Measurements from ENCODE around the gene ITGAV. TPM values are rescaled to one million over a fixed set of nuclear protein-coding genes. Genes with fewer than 3 reads are reported as not detected.

The ITGAV gene
- total RNA-seq = 69.1 and 75.3 TPM in 2 replicates
- long read RNA-seq, partial matches to known transcripts = 5 of 10 reads
- long read RNA-seq, other reads (novel, unspliced or antisense) = 5 of 10 reads

DNA sequence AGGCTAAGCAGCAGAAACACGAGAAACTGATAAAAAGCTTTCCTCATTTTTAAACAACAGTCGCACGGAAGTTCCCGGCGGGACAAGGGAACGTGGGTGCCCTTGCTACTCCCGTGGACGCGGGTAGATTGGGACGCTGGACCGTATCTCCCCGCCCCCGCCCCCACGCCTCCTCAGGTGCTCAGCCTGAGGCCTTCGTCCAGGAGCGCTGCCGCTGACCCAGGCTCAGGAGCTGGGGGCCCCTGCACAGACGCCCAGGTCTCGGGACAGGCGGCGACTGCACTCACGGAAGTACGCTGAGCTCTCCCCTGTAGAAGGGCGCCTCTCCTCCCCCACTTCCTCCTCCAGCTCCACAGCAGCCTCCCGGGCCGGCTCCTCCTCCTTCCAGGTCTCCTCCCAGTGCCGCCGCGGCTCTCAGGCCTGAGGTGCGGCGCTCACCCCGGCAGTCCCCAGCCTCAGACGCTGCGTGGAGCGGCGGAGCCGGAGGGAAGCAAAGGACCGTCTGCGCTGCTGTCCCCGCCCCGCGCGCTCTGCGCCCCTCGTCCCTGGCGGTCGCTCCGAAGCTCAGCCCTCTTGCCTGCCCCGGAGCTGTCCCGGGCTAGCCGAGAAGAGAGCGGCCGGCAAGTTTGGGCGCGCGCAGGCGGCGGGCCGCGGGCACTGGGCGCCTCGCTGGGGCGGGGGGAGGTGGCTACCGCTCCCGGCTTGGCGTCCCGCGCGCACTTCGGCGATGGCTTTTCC is at the start of gene ITGAV:
Gene ITGAV (plus strand): TSS at position 445 of the 738 bp plus-strand sequence. CDS start 283 bp downstream, at position 728.
- Mint-ChIP-seq H3K4me3 (ENCODE audit: low read depth) (peak within 1 kb of the TSS; percentile 84), H3K36me3 (ENCODE audit: insufficient read depth) (peaks cover 2% of the 10 kb centered on the region), H3K27ac (peak within 1 kb of the TSS; percentile 92), H3K4me1 (ENCODE audit: low read depth) (peaks cover 37% of the 10 kb centered on the region), H3K27me3 (no peaks in the 10 kb centered on the region), H3K9me3 (ENCODE audit: low read depth) (no peaks in the 10 kb centered on the region)
- TF ChIP-seq, protein P1, sequence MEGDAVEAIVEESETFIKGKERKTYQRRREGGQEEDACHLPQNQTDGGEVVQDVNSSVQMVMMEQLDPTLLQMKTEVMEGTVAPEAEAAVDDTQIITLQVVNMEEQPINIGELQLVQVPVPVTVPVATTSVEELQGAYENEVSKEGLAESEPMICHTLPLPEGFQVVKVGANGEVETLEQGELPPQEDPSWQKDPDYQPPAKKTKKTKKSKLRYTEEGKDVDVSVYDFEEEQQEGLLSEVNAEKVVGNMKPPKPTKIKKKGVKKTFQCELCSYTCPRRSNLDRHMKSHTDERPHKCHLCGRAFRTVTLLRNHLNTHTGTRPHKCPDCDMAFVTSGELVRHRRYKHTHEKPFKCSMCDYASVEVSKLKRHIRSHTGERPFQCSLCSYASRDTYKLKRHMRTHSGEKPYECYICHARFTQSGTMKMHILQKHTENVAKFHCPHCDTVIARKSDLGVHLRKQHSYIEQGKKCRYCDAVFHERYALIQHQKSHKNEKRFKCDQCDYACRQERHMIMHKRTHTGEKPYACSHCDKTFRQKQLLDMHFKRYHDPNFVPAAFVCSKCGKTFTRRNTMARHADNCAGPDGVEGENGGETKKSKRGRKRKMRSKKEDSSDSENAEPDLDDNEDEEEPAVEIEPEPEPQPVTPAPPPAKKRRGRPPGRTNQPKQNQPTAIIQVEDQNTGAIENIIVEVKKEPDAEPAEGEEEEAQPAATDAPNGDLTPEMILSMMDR (IDR thresholded peaks at IDR 0.05; ENCODE audit: unreplicated experiment) = no peak
- peak; percentile 84 for DNase-seq (ENCODE audit: low spot score, unreplicated experiment)

GRCh38 chr2:186540941-186541340 is 48.9 kb upstream of the ITGAV start:
- Mint-ChIP-seq H3K9me3 (ENCODE audit: low read depth) (no peaks in the 10 kb centered on the region), H3K4me3 (ENCODE audit: low read depth) (no peak overlapping the region), H3K27ac (no peak overlapping the region), H3K4me1 (ENCODE audit: low read depth) (peaks cover 26% of the 10 kb centered on the region), H3K27me3 (no peaks in the 10 kb centered on the region), H3K36me3 (ENCODE audit: insufficient read depth) (no peaks in the 10 kb centered on the region)
- no peak for DNase-seq (ENCODE audit: low spot score, unreplicated experiment)
- TF ChIP-seq, protein P1 (IDR thresholded peaks at IDR 0.05; ENCODE audit: unreplicated experiment) = no peak

DNA sequence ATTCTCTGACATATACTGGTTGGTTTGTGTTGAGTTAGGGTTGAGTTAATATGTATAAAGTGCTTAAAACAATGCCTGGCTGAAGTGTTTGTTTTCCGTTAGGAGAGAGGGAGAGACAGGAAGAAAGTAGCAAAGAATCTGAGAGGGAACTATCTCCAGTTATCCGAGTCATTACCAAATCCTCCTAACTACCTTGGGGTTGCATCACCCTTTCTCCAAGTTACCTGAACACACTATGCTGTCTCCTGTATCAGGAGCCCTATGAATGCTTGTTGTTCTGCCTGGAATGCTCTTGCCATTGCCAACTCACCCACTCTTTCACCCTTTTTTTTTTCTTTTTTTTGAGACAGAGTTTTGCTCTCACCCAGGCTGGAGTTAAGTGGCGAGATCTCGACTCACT is 47.9 kb upstream of the ITGAV start:
- Mint-ChIP-seq H3K27me3 (no peaks in the 10 kb centered on the region), H3K27ac (no peak overlapping the region)

GRCh38 chr2:186543561-186544131 is 46.2 kb upstream of the ITGAV start:
- TF ChIP-seq, protein P1 (IDR thresholded peaks at IDR 0.05; ENCODE audit: unreplicated experiment) = no peak
- peaks cover 26% of the 10 kb centered on the region for H3K4me1 Mint-ChIP-seq (ENCODE audit: low read depth)
- DNase-seq (ENCODE audit: low spot score, unreplicated experiment) = no peak
- H3K27me3 Mint-ChIP-seq = no peaks in the 10 kb centered on the region
- H3K36me3 Mint-ChIP-seq (ENCODE audit: insufficient read depth) = no peaks in the 10 kb centered on the region
- H3K4me3 Mint-ChIP-seq (ENCODE audit: low read depth) = no peak overlapping the region
- H3K27ac Mint-ChIP-seq = peak overlapping the region; percentile 93
- no peaks in the 10 kb centered on the region for H3K9me3 Mint-ChIP-seq (ENCODE audit: low read depth)

More for the DNA sequence above, 47.9 kb upstream of the ITGAV start:
- no peak for DNase-seq (ENCODE audit: low spot score, unreplicated experiment)
- TF ChIP-seq, protein P1 (IDR thresholded peaks at IDR 0.05; ENCODE audit: unreplicated experiment) = no peak
- Mint-ChIP-seq H3K4me1 (ENCODE audit: low read depth) (peaks cover 26% of the 10 kb centered on the region), H3K36me3 (ENCODE audit: insufficient read depth) (no peaks in the 10 kb centered on the region), H3K4me3 (ENCODE audit: low read depth) (no peak overlapping the region), H3K9me3 (ENCODE audit: low read depth) (no peaks in the 10 kb centered on the region)

DNA sequence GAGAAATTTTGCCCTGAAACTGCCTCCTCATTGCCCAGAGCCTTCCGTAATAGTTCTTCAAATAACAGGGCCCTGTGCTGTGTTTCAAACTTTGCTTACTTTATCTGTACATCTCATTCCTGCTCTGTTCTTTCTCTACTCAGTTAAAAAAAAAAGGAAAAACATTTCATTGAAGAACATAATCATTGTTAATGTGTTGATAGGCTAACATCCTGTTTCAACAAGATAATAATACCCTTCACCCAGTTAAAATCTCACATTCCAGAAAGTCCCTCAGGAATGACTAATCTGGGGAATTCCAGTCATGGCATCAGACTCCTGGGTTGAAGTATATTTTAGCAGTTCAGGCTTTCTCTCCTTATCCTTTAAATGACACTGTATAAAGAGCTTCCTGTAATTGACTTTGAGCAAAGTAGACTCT is 45.6 kb upstream of the ITGAV start:
- no peak for DNase-seq (ENCODE audit: low spot score, unreplicated experiment)
- Mint-ChIP-seq H3K9me3 (ENCODE audit: low read depth) (no peaks in the 10 kb centered on the region), H3K27me3 (no peaks in the 10 kb centered on the region), H3K27ac (peak overlapping the region; percentile 93), H3K36me3 (ENCODE audit: insufficient read depth) (no peaks in the 10 kb centered on the region), H3K4me1 (ENCODE audit: low read depth) (peaks cover 26% of the 10 kb centered on the region), H3K4me3 (ENCODE audit: low read depth) (no peak overlapping the region)
- TF ChIP-seq, protein P1 (IDR thresholded peaks at IDR 0.05; ENCODE audit: unreplicated experiment) = no peak

Measured in progenitor cell of endocrine pancreas (in vitro differentiated cells).